ENCODE results near the gene CYTH1.

CYTH1 gene

DNA sequence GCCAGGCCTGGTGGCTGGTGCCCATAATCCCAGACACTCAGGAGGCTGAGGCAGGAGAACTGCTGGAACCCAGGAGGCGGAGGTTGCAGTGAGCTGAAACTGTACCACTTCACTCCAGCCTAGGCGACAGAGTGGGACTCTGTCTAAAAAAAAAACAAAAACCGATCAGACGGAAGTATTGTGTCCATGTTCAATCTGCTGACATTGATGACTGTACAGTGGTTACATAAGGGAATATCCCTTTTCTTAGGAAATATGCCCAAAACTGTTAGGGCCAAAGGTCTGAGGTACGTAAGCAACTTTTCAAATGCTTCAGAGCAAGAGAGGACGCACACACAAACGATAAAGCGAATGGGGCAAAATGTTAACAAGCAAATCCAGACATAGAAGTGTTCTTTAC lies 135.0 kb downstream of the CYTH1 start:
- TF ChIP-seq, protein P1, sequence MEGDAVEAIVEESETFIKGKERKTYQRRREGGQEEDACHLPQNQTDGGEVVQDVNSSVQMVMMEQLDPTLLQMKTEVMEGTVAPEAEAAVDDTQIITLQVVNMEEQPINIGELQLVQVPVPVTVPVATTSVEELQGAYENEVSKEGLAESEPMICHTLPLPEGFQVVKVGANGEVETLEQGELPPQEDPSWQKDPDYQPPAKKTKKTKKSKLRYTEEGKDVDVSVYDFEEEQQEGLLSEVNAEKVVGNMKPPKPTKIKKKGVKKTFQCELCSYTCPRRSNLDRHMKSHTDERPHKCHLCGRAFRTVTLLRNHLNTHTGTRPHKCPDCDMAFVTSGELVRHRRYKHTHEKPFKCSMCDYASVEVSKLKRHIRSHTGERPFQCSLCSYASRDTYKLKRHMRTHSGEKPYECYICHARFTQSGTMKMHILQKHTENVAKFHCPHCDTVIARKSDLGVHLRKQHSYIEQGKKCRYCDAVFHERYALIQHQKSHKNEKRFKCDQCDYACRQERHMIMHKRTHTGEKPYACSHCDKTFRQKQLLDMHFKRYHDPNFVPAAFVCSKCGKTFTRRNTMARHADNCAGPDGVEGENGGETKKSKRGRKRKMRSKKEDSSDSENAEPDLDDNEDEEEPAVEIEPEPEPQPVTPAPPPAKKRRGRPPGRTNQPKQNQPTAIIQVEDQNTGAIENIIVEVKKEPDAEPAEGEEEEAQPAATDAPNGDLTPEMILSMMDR (IDR thresholded peaks at IDR 0.05; ENCODE audit: low read length, missing control alignments): no peak
- H3K4me3 ChIP-seq (replicated peaks; ENCODE audit: low read depth, low read length): no peak overlapping the region
- no peak for DNase-seq (ENCODE audit: low read depth)

DNA sequence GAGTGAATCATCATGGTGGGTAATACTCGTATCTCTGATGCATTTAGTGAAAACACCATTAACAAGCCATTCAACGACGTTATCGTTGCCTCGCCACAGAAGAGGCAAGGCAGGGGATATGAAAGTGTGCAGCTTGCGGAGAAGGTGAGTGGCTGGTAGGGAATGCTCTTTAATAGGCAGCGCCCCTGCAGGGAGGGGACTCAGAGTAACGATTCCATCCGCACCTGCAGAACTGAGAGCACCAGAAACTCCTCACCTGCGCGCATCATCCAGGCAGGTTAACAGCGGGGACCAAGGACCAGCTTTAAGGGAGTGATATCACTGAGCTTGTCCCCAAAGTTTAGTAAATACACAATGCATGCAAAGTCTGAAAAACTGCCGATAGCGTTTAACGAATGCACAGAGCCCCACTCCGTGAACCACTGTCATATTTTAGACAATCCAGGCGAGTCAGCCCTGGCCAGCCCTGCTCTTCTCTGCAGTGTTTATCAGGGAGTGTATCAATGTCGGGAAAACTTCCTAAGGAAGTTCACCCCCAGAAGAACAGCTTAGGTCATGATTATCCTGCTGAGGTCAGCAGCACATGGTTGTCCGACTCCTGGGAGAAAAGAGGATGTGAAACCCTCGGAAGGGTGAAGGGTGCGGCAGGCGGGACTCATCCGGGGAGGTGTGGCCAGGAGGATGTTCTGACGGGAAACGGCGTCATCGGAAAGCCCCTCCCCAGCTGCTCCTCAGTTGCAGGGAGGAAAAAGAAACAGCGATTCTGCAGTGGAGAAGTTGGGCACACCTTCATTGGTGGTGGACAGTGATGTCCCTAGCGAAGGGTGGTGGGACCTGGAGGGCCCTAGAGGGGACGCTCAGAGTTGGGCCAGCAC lies 136.4 kb downstream of the CYTH1 start:
- peak; percentile 59 for DNase-seq (ENCODE audit: low read depth)
- TF ChIP-seq, protein P1 (IDR thresholded peaks at IDR 0.05; ENCODE audit: low read length, missing control alignments): no peak
- H3K4me3 ChIP-seq (replicated peaks; ENCODE audit: low read depth, low read length): no peak overlapping the region

DNA sequence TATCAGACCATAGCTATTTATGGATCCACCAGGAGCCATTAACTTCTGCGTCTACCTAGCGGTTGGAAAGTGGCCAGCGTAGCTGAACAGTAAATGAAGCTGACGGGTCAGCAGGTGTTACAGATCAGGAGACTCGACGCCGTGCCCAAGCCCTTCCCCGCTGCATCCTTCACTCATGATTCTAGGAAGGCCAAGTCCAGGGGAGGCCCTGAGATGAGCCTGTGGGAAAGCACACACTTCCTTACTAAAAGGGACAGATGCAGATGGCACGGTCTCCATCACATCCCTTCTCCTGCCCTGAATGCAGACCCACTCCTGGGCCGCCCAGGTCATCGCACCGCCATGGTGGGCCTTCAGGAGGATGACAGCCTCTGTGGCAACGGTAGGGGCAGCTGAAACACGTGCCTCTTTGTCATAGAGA lies 137.1 kb downstream of the CYTH1 start:
- DNase-seq (ENCODE audit: low read depth): no peak
- TF ChIP-seq, protein P1 (IDR thresholded peaks at IDR 0.05; ENCODE audit: low read length, missing control alignments): no peak

DNA sequence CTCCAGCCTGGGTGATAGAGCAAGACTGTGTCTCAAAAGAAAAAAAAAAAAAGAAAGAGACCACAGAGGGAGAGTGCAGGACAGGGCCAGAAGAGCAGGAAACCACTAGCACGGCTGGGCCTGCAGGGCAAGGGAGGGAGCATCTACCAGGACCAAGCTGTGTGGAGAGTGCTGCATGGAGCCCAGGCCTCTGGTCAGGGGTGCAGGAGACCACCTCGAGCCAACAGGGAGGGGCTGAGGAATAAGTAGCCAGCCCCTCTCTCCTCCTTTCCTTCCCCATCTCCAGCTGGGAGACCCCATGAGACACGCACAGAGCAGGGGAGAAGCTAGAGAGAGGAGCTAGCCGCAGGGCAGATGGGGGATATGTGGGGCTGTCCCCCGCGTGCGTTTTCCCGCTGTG lies 137.8 kb downstream of the CYTH1 start:
- H3K4me3 ChIP-seq (replicated peaks; ENCODE audit: low read depth, low read length): no peak overlapping the region
- DNase-seq (ENCODE audit: low read depth): no peak
- TF ChIP-seq, protein P1 (IDR thresholded peaks at IDR 0.05; ENCODE audit: low read length, missing control alignments): no peak

More for the DNA sequence above, 137.1 kb downstream of the CYTH1 start:
- no peak overlapping the region for H3K4me3 ChIP-seq (replicated peaks; ENCODE audit: low read depth, low read length)

DNA sequence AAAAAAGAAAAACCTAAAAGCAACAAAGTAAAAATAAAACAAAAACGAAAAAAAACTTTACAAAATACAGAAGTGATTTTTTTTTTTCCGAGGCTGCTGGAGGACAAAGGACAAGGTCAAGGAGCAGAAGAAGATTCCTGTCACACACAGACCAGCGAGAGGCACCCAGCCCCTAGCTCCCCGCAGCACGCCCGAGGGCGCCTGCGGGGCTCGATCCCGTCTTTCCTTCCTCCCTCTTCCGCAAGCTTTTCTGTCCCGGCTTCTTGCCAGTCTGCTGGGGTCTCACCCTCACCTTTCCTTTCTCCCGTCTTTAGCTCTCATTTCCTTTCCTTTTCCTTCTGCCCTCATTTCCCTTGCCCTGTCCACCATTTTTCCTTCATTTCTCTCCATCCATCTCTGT lies 138.7 kb downstream of the CYTH1 start:
- no peak for DNase-seq (ENCODE audit: low read depth)
- TF ChIP-seq, protein P1 (IDR thresholded peaks at IDR 0.05; ENCODE audit: low read length, missing control alignments): no peak
- H3K4me3 ChIP-seq (replicated peaks; ENCODE audit: low read depth, low read length): no peak overlapping the region

DNA sequence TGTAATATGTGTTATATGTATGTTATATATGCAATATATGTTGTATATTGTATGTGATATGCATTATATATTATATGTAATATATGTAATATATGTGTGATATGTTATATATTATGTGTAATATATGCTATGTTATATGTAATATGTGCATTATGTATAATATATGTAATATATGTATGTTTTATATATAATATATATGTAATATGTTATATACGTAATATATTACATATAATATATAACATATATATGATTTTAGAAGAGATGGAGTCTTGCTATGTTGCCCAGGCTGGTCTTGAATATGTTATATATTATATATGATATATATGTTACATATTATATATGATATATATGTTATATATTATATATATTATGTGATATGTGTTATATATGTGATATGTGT lies 139.4 kb downstream of the CYTH1 start:
- TF ChIP-seq, protein P1 (IDR thresholded peaks at IDR 0.05; ENCODE audit: low read length, missing control alignments): no peak
- no peak for DNase-seq (ENCODE audit: low read depth)
- no peak overlapping the region for H3K4me3 ChIP-seq (replicated peaks; ENCODE audit: low read depth, low read length)

DNA sequence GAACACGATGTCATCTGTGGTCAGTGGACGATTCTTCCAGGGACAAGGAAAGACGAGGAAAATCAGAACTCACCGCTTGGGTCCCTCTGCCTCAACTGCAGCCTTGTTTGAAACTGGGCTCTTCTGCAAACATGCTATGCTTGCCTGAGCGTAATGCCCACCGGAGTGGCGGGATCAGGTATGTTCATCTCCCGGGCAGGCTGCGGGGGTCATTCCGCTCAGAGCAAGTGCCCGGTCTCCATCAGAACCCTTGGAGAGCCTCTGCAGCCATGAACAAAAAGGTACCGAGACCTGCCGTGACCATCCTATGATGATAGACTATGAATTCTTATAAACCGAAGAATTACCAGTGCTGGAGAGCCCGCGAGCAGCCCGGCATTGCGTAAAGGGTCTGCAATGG lies 140.4 kb downstream of the CYTH1 start:
- DNase-seq (ENCODE audit: low read depth): no peak
- TF ChIP-seq, protein P1 (IDR thresholded peaks at IDR 0.05; ENCODE audit: low read length, missing control alignments): no peak
- no peak overlapping the region for H3K4me3 ChIP-seq (replicated peaks; ENCODE audit: low read depth, low read length)

Measured in fibroblast of pulmonary artery (primary cell).